ENCODE measurements around the gene BMPR1B.

BMPR1B gene

DNA sequence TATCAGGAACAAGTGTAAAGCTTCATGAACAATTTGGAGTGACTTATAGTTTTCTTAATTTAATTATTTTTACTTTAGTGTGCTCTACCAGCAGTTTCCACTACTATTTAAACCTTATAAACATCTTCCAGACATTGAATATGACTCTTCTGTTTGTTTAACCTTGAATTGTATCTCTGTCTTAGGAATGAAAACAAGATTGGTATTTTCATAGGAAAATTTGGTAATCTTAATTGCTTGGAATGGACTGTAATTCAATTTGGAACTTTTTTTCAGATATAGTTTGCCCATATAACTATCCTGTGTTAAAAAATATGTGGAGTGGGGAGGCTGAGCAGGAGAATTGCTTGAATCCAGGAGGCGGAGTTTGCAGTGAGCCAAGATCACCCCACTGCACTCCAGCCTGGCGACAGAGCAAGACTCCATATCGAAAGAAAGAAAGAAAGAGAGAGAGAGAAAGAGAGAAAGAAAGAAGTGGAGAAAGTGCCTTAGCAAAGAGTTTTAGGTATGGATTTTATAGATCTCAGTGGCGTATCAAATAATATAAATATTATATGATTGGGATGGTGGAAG is 242.4 kb downstream of the BMPR1B start:
- Mint-ChIP-seq H3K4me1 (peaks cover 22% of the 10 kb centered on the region), H3K27ac (no peak overlapping the region), H3K27me3 (ENCODE audit: low read depth, poor library complexity) (no peaks in the 10 kb centered on the region), H3K4me3 (no peak overlapping the region), H3K36me3 (ENCODE audit: low read depth) (no peaks in the 10 kb centered on the region), H3K9me3 (no peaks in the 10 kb centered on the region)
- TF ChIP-seq, protein P1, sequence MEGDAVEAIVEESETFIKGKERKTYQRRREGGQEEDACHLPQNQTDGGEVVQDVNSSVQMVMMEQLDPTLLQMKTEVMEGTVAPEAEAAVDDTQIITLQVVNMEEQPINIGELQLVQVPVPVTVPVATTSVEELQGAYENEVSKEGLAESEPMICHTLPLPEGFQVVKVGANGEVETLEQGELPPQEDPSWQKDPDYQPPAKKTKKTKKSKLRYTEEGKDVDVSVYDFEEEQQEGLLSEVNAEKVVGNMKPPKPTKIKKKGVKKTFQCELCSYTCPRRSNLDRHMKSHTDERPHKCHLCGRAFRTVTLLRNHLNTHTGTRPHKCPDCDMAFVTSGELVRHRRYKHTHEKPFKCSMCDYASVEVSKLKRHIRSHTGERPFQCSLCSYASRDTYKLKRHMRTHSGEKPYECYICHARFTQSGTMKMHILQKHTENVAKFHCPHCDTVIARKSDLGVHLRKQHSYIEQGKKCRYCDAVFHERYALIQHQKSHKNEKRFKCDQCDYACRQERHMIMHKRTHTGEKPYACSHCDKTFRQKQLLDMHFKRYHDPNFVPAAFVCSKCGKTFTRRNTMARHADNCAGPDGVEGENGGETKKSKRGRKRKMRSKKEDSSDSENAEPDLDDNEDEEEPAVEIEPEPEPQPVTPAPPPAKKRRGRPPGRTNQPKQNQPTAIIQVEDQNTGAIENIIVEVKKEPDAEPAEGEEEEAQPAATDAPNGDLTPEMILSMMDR (IDR thresholded peaks at IDR 0.05) = no peak
- DNase-seq = no peak

DNA sequence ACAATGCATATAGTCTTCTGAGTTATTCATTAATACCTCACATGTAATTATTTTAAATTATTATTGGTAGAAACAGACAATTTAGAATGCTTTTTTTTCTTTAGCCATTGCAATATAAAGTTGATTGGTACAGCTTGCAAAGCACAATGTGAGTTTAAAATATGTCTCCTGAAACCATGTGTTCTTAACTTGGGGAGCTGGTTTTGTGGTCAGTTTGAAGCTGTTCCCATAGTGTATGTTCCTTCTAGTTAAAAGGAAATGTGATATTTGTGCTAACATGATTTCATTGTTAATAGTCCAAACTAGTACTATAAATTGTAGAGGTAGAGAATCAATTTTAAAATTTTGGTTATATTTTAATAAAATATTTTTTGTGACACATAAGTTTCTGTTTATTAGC is 247.2 kb downstream of the BMPR1B start:
- H3K36me3 Mint-ChIP-seq (ENCODE audit: low read depth) = no peaks in the 10 kb centered on the region
- DNase-seq = no peak
- H3K9me3 Mint-ChIP-seq = no peaks in the 10 kb centered on the region
- no peak overlapping the region for H3K4me3 Mint-ChIP-seq
- peaks cover 11% of the 10 kb centered on the region for H3K4me1 Mint-ChIP-seq
- no peaks in the 10 kb centered on the region for H3K27me3 Mint-ChIP-seq (ENCODE audit: low read depth, poor library complexity)
- no peak overlapping the region for H3K27ac Mint-ChIP-seq
- TF ChIP-seq, protein P1 (IDR thresholded peaks at IDR 0.05) = no peak

DNA sequence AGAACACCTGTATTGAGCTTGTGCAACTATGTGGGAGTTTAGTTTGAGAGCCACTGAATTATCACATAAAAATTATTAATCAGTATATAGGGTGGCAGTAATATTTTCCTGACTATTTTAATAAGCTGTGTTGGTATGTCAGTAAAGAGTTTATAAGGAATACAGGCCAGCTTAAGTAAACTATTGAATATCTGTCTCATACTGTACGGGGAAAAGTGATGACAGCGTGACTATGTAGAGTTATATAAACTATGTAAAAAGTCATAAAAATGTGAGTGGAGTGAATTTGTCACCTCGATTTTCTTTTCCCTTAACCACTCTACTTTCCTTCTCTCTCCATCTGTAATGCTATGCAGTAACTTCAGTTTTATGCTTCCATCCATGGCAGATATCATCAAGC is 250.2 kb downstream of the BMPR1B start:
- H3K36me3 Mint-ChIP-seq (ENCODE audit: low read depth) = no peaks in the 10 kb centered on the region
- no peaks in the 10 kb centered on the region for H3K27me3 Mint-ChIP-seq (ENCODE audit: low read depth, poor library complexity)
- no peaks in the 10 kb centered on the region for H3K9me3 Mint-ChIP-seq
- DNase-seq = no peak
- peaks cover 5% of the 10 kb centered on the region for H3K4me1 Mint-ChIP-seq
- no peak overlapping the region for H3K4me3 Mint-ChIP-seq
- H3K27ac Mint-ChIP-seq = no peak overlapping the region
- TF ChIP-seq, protein P1 (IDR thresholded peaks at IDR 0.05) = no peak

DNA sequence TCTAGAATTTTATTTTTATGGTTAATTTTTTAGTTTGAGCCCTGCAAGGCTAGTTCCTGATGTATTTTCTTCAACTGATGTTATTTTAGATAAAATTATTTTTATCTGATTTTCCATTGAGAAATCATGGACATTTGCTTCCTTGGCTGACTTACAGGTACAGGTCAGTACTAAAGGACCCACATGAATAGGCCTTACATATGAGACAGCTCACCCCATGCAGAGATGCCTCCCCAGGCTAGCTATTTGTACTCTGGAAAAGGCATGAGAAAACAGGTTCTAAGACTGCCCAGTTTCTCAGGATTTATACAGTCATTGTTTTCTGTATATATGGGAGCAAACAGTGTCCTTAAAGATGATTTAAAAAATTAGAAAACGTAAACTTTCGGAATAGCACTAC is 255.5 kb downstream of the BMPR1B start:
- Mint-ChIP-seq H3K27ac (no peak overlapping the region), H3K27me3 (ENCODE audit: low read depth, poor library complexity) (no peaks in the 10 kb centered on the region), H3K4me3 (no peak overlapping the region), H3K36me3 (ENCODE audit: low read depth) (no peaks in the 10 kb centered on the region), H3K9me3 (no peaks in the 10 kb centered on the region), H3K4me1 (peaks cover 21% of the 10 kb centered on the region)
- no peak for DNase-seq
- TF ChIP-seq, protein P1 (IDR thresholded peaks at IDR 0.05) = no peak

DNA sequence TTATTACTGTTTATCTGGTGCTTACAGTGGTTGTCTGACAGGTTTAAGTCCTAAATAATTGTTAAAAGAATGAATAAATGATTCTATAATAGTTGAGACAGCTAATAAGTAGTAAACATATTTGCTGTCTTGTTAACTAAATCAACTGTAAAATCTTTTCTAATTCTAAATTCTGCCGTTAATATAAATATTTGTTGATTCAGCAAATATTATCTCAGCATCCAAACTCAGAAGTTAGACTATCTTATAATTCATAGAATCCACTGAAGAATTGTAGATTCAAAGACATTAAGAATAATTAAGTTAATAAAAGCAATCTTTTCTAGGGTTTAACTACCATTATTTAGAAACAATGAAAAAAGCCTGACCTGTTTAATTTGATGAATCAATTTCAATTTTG is 256.3 kb downstream of the BMPR1B start:
- TF ChIP-seq, protein P1 (IDR thresholded peaks at IDR 0.05) = no peak
- Mint-ChIP-seq H3K27ac (no peak overlapping the region), H3K4me1 (peaks cover 29% of the 10 kb centered on the region), H3K27me3 (ENCODE audit: low read depth, poor library complexity) (no peaks in the 10 kb centered on the region), H3K9me3 (no peaks in the 10 kb centered on the region), H3K36me3 (ENCODE audit: low read depth) (no peaks in the 10 kb centered on the region), H3K4me3 (no peak overlapping the region)
- no peak for DNase-seq

DNA sequence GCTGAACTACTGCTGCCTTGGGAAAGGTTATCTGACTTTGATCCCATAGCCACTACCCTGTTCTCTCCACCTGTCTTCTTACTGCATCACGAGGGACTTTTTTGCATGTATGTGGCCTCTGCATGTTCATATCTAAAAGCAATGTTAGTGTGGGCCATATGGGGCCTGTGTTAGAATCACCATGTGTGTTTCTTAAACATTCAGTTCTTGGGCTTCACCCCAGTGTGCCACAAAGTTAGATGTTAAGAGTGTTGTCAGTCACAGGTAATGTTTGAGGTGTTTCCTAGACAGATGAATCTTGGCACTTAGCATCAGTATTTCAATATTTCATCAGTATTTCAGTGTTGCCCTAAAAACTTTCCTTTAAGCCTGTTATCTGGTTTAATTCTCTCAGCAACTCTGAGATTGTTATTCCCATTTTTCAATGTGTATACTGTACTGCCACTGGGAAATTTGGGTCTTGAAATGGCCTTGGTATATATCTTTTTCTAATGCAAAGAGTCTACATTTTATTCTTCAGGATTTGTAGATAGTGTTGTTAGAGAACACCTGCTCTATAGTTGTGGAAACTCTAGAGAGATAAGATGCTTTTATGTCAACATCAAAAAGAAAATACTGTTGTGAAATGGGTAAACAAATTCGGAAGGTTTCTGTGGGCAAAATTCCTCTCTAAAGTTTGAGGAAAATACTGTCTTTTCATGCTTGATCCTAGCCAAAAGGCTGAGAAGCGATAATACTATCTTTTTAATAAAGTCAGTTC is 259.7 kb downstream of the BMPR1B start:
- DNase-seq = no peak
- H3K4me3 Mint-ChIP-seq = no peak overlapping the region
- peaks cover 35% of the 10 kb centered on the region for H3K4me1 Mint-ChIP-seq
- H3K9me3 Mint-ChIP-seq = no peaks in the 10 kb centered on the region
- no peaks in the 10 kb centered on the region for H3K36me3 Mint-ChIP-seq (ENCODE audit: low read depth)
- peak overlapping the region; percentile 31 for H3K27ac Mint-ChIP-seq
- no peaks in the 10 kb centered on the region for H3K27me3 Mint-ChIP-seq (ENCODE audit: low read depth, poor library complexity)
- TF ChIP-seq, protein P1 (IDR thresholded peaks at IDR 0.05) = no peak

Data from nephron progenitor cell (in vitro differentiated cells).